NCI-H82 (cell line): ENCODE results near the gene SMIM5.
"Not testable (repeated sequence)": the region's sequence is repeated elsewhere in the genome, so short reads cannot be mapped to it uniquely, and the experiment has no call there.

Experiments
- DNase-seq: peaks from one replicate; lab custom pipeline; 2025; lab: John Stamatoyannopoulos, UW

Gene SMIM5

GRCh38 chr17:75625813-75626486 is 7.3 kb upstream of the SMIM5 start:
- peak; percentile 84 for DNase-seq

- DNase-seq, result peak; percentile 28
Measured at GRCh38 chr17:75626496-75627038, 6.7 kb upstream of the SMIM5 start.

- no peak for DNase-seq
Measured at GRCh38 chr17:75627094-75627493, 6.1 kb upstream of the SMIM5 start.

GRCh38 chr17:75628425-75628824 is 4.8 kb upstream of the SMIM5 start:
- DNase-seq, result peak; percentile 36

- no peak for DNase-seq
Measured at GRCh38 chr17:75629157-75629556, 4.1 kb upstream of the SMIM5 start.

GRCh38 chr17:75630071-75630917 is 2.9 kb upstream of the SMIM5 start:
- no peak for DNase-seq

- DNase-seq, result no peak
Measured at GRCh38 chr17:75631353-75631752, 1.9 kb upstream of the SMIM5 start.

- no peak for DNase-seq
Measured at GRCh38 chr17:75632428-75632827, 806 bp upstream of the SMIM5 start.

- DNase-seq, result peak; percentile 95
Measured at GRCh38 chr17:75633486-75634375, 497 bp downstream of the SMIM5 start.

GRCh38 chr17:75634376-75634740 is 1.1 kb downstream of the SMIM5 start:
- DNase-seq, result peak; percentile 45

- no peak for DNase-seq
Measured at GRCh38 chr17:75634754-75635609, 1.7 kb downstream of the SMIM5 start.

- DNase-seq, result no peak
Measured at GRCh38 chr17:75635610-75636202, 2.5 kb downstream of the SMIM5 start.

GRCh38 chr17:75636381-75637142 is 3.3 kb downstream of the SMIM5 start:
- DNase-seq, result no peak

- DNase-seq, result no peak
Measured at GRCh38 chr17:75637143-75637538, 3.9 kb downstream of the SMIM5 start.

GRCh38 chr17:75637551-75637950 is 4.3 kb downstream of the SMIM5 start:
- no peak for DNase-seq

- DNase-seq, result not testable (repeated sequence)
Measured at GRCh38 chr17:75638039-75638438, 4.8 kb downstream of the SMIM5 start.

- DNase-seq, result no peak
Measured at GRCh38 chr17:75638893-75639292, 5.7 kb downstream of the SMIM5 start.

- no peak for DNase-seq
Measured at GRCh38 chr17:75639327-75639726, 6.1 kb downstream of the SMIM5 start.

- no peak for DNase-seq
Measured at GRCh38 chr17:75639771-75640555, 6.7 kb downstream of the SMIM5 start.
